ENCODE measurements around the gene ABCD1.
"Not testable (repeated sequence)": the region's sequence is repeated elsewhere in the genome, so short reads cannot be mapped to it uniquely, and the experiment has no call there.

The ABCD1 gene

DNA sequence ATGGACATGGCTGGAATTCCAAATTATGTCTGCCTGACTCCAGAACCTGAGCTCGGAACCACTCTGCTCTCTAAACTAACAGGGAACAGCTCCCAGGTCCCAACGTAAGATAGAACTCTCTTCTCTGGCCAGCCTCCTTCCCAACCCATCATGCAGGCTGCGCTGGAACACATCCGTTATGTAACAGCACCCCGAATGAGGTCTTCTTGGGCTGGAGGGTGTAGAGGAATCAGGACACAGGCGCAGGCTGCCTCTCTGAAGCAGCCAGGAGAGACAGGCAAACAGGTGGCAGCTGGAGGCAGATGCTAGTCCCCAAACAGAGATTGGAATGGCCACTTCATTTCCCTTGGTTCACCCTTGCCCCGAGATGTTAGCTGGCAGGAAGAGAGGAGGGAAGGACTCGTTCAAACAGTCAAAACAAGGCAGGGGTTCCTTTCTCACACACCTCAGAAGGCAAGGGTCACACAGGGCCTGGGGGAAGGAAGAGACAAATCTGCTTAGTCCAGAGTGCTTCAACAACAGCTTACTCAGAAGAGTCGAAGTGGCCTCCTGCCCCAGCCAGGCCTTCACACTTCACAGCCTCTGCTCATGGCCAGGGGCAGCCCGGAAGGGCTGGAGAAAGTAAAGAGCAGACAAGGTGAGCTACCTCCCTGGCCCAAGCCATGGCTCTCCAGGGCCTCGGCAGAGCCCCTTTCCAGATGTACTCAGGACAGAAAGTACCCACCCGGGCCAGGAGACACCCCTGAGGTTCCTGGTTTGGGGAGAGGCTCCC lies 19.8 kb upstream of the ABCD1 start:
- not testable (repeated sequence) for H3K36me3 ChIP-seq (ENCODE audit: control insufficient read depth, low read depth, low read length); H3K4me1 ChIP-seq (ENCODE audit: control insufficient read depth, low read depth, low read length); H3K4me3 ChIP-seq (ENCODE audit: low read length); H3K27me3 ChIP-seq (ENCODE audit: control insufficient read depth, insufficient read depth, low read length); H3K9ac ChIP-seq (ENCODE audit: low read length); H3K27ac ChIP-seq (ENCODE audit: low read length); H3K9me3 ChIP-seq (ENCODE audit: control insufficient read depth, low read depth, low read length)

DNA sequence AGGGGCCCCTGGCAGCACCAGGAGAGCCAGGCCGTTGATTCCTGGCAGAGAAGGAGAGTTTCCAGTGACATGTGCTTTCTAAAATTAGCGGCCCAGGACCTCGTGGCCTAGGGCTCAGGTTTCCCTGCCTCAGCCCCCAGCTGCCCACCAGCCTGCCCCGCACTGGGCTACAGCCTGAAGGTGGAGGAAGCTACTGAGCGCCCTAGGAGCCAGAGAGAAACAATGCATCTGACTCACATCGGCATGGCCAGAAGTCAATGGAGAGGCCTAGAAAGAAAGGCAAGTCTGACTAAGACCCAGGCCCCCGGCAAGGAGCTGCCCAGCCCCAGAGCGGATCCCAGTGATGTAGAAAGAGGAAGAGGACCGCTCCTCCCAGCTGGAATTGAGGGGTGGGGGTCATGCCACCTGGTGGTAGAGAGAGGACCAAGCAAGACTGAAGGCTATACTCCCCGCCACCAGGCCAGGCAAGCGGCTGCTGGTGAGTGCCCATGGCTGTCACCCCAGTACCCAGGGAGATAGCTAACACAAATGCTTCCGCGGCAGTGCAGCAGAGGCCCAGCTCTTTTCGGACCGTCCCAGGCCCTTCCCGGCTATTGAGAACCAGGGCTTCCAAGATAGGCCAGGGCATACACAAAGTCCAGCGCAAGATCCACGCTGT lies 19.1 kb upstream of the ABCD1 start:
- not testable (repeated sequence) for H3K9me3 ChIP-seq (ENCODE audit: control insufficient read depth, low read depth, low read length); H3K36me3 ChIP-seq (ENCODE audit: control insufficient read depth, low read depth, low read length); H3K9ac ChIP-seq (ENCODE audit: low read length); H3K27ac ChIP-seq (ENCODE audit: low read length); H3K27me3 ChIP-seq (ENCODE audit: control insufficient read depth, insufficient read depth, low read length); H3K4me1 ChIP-seq (ENCODE audit: control insufficient read depth, low read depth, low read length); H3K4me3 ChIP-seq (ENCODE audit: low read length)

DNA sequence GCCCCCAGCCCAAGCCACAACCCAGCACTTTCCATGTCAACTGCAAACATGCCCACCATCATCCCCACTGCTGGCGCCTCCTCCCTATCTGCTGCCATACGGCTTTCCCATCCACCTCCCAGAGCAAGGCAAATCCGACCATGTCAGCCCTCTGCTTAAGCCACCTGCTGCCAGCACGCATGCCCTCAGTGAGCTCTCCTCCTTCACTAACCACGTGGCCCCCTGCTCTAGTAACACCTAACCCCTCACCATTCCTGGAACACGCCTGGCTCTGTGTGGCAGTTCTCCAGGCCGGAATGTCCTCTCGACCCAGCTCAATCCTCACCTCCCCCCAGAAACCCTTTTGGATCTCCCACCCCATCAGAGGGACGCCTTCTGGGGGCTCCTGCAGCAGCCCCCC lies 17.9 kb upstream of the ABCD1 start:
- H3K9me3 ChIP-seq (ENCODE audit: control insufficient read depth, low read depth, low read length) = peaks cover 8% of the 10 kb centered on the region
- H3K4me3 ChIP-seq (ENCODE audit: low read length) = no peak overlapping the region
- H3K27me3 ChIP-seq (ENCODE audit: control insufficient read depth, insufficient read depth, low read length) = no peaks in the 10 kb centered on the region
- H3K27ac ChIP-seq (ENCODE audit: low read length) = no peak overlapping the region
- no peak overlapping the region for H3K9ac ChIP-seq (ENCODE audit: low read length)
- peaks cover under 1% of the 10 kb centered on the region for H3K36me3 ChIP-seq (ENCODE audit: control insufficient read depth, low read depth, low read length)
- no peaks in the 10 kb centered on the region for H3K4me1 ChIP-seq (ENCODE audit: control insufficient read depth, low read depth, low read length)

DNA sequence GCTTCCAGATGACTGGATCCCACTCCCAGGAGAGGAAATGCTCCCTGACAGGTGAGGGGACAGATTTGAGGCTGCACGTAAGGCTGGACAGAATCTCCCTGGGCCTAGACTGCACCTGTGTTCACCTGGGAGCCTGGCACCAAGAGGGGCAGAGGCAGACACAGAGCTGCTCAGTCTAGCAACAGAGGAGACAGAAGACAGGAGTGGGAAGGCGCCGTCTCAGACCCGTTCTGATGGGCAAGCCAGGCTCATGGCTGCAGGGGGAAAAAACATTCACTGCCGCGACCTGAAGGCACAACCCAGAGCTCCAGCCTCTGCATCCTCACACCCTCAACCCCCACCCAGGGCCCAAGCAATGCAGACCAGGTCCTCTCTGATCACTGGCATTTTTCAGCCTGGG lies 17.2 kb upstream of the ABCD1 start:
- no peak overlapping the region for H3K9ac ChIP-seq (ENCODE audit: low read length)
- H3K9me3 ChIP-seq (ENCODE audit: control insufficient read depth, low read depth, low read length) = peaks cover 8% of the 10 kb centered on the region
- no peak overlapping the region for H3K4me3 ChIP-seq (ENCODE audit: low read length)
- H3K27me3 ChIP-seq (ENCODE audit: control insufficient read depth, insufficient read depth, low read length) = no peaks in the 10 kb centered on the region
- no peak overlapping the region for H3K27ac ChIP-seq (ENCODE audit: low read length)
- H3K4me1 ChIP-seq (ENCODE audit: control insufficient read depth, low read depth, low read length) = no peaks in the 10 kb centered on the region
- no peaks in the 10 kb centered on the region for H3K36me3 ChIP-seq (ENCODE audit: control insufficient read depth, low read depth, low read length)

DNA sequence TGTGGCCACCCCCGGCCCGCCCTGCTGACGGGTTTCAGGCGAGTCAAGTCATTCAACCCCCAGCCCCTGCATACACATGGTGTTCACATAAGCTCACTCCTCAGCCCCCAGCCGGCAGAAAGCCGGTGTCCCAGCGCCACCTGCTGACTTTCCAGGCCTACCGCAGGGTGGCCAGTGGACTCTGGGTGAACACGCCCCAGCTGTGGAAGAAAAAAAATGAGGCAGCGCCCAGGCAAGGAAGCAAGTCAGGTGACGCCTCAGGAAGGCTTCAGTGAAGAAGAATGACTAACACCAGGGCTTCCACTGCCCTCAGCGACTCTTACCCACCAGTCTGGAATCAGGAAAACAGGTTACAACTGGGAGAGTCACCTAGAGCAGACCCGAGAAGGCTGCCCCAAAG lies 16.2 kb upstream of the ABCD1 start:
- no peaks in the 10 kb centered on the region for H3K27me3 ChIP-seq (ENCODE audit: control insufficient read depth, insufficient read depth, low read length)
- H3K4me3 ChIP-seq (ENCODE audit: low read length) = no peak overlapping the region
- peaks cover 3% of the 10 kb centered on the region for H3K36me3 ChIP-seq (ENCODE audit: control insufficient read depth, low read depth, low read length)
- H3K4me1 ChIP-seq (ENCODE audit: control insufficient read depth, low read depth, low read length) = no peaks in the 10 kb centered on the region
- H3K9me3 ChIP-seq (ENCODE audit: control insufficient read depth, low read depth, low read length) = peaks cover 8% of the 10 kb centered on the region
- H3K9ac ChIP-seq (ENCODE audit: low read length) = no peak overlapping the region
- H3K27ac ChIP-seq (ENCODE audit: low read length) = no peak overlapping the region

DNA sequence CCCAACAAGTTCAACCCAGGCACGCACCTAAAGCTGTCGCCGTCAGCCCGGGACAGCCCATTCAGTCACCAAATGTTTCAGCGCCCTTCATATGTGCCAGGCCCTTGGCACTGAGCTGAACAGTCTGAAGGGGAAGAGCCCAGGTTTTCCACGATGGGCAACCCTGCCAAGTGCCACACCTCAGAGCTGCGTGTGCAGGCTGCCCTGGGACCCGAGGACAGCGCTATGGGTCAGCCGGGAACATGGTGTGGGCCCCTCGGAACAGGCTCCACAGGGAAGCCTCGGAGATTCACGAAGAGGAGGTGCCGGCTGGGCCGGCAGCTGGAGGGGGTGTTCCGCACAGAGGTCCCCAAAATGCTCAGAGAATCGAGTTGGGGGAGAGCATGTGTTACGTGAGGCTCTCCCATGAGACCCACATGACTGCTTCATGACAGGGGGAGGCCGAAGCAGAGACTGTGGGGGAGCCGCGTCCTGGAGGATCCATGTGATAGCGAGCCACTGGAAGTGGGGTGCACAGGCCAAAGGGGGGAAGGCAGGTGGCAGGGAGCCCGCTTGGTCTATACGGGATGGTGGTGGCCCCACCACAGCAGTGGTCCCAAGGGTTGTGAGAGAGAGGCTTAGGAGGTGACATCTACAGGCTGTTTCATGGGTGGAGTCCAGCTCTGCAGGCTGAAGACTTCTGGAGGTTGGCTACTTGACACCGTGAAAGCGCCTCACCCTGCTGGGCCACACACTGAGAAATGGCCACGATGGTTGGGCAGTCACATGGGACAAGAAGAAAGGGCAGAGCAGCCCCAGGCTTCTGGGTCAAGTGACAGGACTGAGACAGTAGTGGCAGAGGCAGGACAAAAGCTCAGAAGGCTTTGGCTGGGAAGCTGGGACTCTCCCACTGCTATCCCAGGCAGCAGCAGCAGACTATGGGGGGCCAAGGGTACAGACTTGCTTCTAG lies 14.7 kb upstream of the ABCD1 start:
- Histone ChIP-seq H3K36me3 (ENCODE audit: control insufficient read depth, low read depth, low read length) (peaks cover 14% of the 10 kb centered on the region), H3K27ac (ENCODE audit: low read length) (no peak overlapping the region)

DNA sequence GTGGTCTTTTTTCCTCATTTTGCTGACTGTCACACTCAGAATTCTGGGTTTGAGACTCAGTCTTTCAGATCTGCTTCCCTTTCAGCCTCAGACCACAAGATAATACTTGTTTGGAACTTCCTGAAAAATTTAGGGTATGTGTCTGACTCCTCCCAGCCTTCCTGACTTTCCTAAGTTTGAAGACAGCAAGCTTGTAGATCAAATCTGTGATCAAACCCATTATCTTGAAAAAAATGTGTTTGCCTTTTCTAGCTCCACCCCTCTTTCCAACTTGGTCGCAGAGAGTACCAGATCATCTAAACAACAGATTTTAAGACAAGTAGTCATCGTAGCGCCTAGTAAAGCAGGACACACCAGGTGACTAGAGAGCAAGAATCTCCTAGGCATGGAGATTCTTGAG lies 10.4 kb upstream of the ABCD1 start:
- H3K27me3 ChIP-seq (ENCODE audit: control insufficient read depth, insufficient read depth, low read length) = no peaks in the 10 kb centered on the region
- H3K27ac ChIP-seq (ENCODE audit: low read length) = no peak overlapping the region
- peaks cover 32% of the 10 kb centered on the region for H3K36me3 ChIP-seq (ENCODE audit: control insufficient read depth, low read depth, low read length)
- peaks cover 5% of the 10 kb centered on the region for H3K9me3 ChIP-seq (ENCODE audit: control insufficient read depth, low read depth, low read length)
- no peak overlapping the region for H3K4me3 ChIP-seq (ENCODE audit: low read length)
- H3K4me1 ChIP-seq (ENCODE audit: control insufficient read depth, low read depth, low read length) = no peaks in the 10 kb centered on the region
- no peak overlapping the region for H3K9ac ChIP-seq (ENCODE audit: low read length)

More for the DNA sequence above, 14.7 kb upstream of the ABCD1 start:
- H3K27me3 ChIP-seq (ENCODE audit: control insufficient read depth, insufficient read depth, low read length) = no peaks in the 10 kb centered on the region
- H3K4me1 ChIP-seq (ENCODE audit: control insufficient read depth, low read depth, low read length) = no peaks in the 10 kb centered on the region
- H3K4me3 ChIP-seq (ENCODE audit: low read length) = no peak overlapping the region
- H3K9ac ChIP-seq (ENCODE audit: low read length) = no peak overlapping the region
- peaks cover 8% of the 10 kb centered on the region for H3K9me3 ChIP-seq (ENCODE audit: control insufficient read depth, low read depth, low read length)

DNA sequence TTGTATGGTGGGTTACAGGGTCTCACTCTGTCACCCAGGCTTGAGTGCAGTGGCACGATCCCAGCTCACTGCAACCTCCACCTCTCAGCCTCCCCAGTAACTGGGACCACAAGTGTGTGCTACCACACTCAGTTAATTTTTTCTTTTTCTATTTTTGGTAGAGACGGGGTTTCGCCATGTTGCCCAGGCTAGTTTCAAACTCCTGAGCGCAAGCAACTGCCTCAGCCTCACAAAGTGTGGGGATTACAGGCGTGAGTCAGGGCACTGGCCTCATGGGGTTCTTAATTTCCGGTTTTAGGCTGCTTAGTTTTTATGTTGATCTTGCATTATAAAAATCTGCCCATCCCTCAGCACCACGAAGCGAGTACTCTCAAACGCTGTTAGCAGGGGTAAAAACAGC lies 7.2 kb upstream of the ABCD1 start:
- H3K9me3 ChIP-seq (ENCODE audit: control insufficient read depth, low read depth, low read length) = peaks cover 6% of the 10 kb centered on the region
- H3K9ac ChIP-seq (ENCODE audit: low read length) = no peak overlapping the region
- H3K4me1 ChIP-seq (ENCODE audit: control insufficient read depth, low read depth, low read length) = no peaks in the 10 kb centered on the region
- peaks cover 48% of the 10 kb centered on the region for H3K36me3 ChIP-seq (ENCODE audit: control insufficient read depth, low read depth, low read length)
- no peak overlapping the region for H3K27ac ChIP-seq (ENCODE audit: low read length)
- H3K27me3 ChIP-seq (ENCODE audit: control insufficient read depth, insufficient read depth, low read length) = no peaks in the 10 kb centered on the region
- no peak overlapping the region for H3K4me3 ChIP-seq (ENCODE audit: low read length)

DNA sequence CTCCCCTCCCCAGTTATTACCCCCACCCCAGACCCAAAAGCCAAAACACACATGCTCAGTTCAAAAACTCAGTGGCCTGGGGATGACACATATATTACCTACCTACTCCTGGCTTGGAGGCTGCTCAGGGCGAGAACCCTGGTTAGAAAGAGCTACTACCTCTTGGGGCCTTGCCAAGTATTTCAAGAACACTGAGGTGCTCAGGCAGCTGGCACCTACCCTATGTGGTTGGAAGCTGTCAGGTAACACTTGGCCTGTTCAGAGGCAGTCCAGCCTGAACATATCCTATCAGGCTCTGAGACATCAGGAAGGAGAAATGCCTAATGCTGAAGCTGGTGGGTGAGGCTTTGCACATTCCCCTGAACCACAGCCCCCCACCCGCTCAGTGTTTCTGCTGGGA lies 5.4 kb upstream of the ABCD1 start:
- Histone ChIP-seq H3K27me3 (ENCODE audit: control insufficient read depth, insufficient read depth, low read length) (no peaks in the 10 kb centered on the region), H3K9me3 (ENCODE audit: control insufficient read depth, low read depth, low read length) (peaks cover 6% of the 10 kb centered on the region), H3K27ac (ENCODE audit: low read length) (no peak overlapping the region), H3K9ac (ENCODE audit: low read length) (no peak overlapping the region), H3K4me1 (ENCODE audit: control insufficient read depth, low read depth, low read length) (peaks cover 5% of the 10 kb centered on the region), H3K4me3 (ENCODE audit: low read length) (no peak overlapping the region), H3K36me3 (ENCODE audit: control insufficient read depth, low read depth, low read length) (peaks cover 41% of the 10 kb centered on the region)

DNA sequence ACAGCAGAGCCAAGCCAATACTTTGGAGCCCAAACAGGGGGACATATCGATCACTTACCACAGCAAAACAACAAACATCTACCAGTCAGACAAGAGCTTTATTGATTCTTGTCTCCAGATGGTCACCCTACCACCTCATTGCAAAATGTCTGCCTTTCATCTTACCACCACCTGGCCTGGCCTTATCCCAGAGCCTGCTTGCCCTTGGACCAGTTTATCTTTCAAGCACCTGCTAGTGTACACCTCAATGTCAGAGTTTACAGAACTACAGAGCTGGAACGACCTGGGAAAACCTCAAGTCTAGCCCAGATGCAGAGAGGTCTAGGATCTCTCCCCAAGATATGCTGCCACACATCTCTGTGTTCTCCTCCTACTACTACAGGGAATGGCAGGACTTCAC lies 5.0 kb upstream of the ABCD1 start:
- peaks cover 6% of the 10 kb centered on the region for H3K9me3 ChIP-seq (ENCODE audit: control insufficient read depth, low read depth, low read length)
- no peak overlapping the region for H3K27ac ChIP-seq (ENCODE audit: low read length)
- no peak overlapping the region for H3K4me3 ChIP-seq (ENCODE audit: low read length)
- H3K9ac ChIP-seq (ENCODE audit: low read length) = no peak overlapping the region
- peaks cover 36% of the 10 kb centered on the region for H3K36me3 ChIP-seq (ENCODE audit: control insufficient read depth, low read depth, low read length)
- no peaks in the 10 kb centered on the region for H3K27me3 ChIP-seq (ENCODE audit: control insufficient read depth, insufficient read depth, low read length)
- H3K4me1 ChIP-seq (ENCODE audit: control insufficient read depth, low read depth, low read length) = peaks cover 5% of the 10 kb centered on the region

DNA sequence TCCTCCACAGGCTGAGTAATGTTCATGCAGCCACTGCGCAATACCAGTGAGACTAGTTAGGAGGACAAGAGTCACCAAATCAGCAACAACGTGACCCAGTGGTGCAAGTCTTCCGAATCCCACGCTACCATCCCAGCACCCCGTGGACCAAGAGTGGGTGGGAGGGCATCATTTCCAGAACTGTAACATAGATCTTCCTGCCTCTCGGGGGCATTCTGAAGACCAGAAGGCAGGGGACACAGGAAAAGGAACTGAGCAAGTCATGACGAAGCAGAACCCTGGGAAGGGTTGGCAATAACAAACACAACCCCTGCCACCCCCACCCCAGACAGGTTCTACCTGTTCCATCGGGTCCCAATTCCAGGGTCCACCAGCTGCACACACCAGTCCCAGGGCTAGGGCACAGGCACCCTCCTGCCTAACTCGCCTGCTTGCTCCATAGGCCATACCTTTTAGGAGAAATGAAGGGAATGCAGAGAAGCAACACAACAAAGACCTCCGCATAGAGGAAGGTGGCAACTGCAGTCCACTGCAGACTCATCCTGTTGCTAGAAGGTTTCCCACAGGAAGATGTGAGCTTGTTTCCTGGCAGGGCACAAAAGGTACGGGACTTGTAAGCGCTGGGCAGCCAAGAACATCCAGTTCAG lies 1.8 kb upstream of the ABCD1 start:
- Histone ChIP-seq H3K27me3 (ENCODE audit: control insufficient read depth, insufficient read depth, low read length) (no peaks in the 10 kb centered on the region), H3K36me3 (ENCODE audit: control insufficient read depth, low read depth, low read length) (peaks cover 26% of the 10 kb centered on the region), H3K9ac (ENCODE audit: low read length) (peak overlapping the region; percentile 54), H3K27ac (ENCODE audit: low read length) (no peak overlapping the region), H3K9me3 (ENCODE audit: control insufficient read depth, low read depth, low read length) (peaks cover 6% of the 10 kb centered on the region), H3K4me3 (ENCODE audit: low read length) (peak overlapping the region; percentile 66), H3K4me1 (ENCODE audit: control insufficient read depth, low read depth, low read length) (peaks cover 15% of the 10 kb centered on the region)

Data from iPS-18a (cell line).